Measurements from ENCODE around the gene MX2.

DNA sequence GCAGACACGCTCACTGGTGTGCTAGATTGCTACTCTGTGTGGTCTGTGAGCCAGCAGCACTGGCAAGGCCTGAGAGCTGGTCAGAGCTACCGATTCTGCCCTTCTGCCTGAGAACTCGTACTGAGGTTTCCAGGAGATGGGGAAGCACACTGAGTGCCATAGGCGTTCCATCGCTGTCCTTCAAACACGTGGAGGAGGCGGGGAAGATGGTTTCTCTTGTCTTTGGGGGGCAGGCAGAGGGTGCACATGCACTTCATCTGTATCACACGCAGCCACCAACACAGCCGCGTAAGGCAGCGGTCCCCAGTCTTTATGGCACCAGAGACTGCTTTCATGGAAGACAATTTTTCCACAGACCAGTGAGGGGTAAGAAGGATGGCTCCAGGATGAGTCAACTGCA is 40.4 kb downstream of the MX2 start:
- TF ChIP-seq, protein P1, sequence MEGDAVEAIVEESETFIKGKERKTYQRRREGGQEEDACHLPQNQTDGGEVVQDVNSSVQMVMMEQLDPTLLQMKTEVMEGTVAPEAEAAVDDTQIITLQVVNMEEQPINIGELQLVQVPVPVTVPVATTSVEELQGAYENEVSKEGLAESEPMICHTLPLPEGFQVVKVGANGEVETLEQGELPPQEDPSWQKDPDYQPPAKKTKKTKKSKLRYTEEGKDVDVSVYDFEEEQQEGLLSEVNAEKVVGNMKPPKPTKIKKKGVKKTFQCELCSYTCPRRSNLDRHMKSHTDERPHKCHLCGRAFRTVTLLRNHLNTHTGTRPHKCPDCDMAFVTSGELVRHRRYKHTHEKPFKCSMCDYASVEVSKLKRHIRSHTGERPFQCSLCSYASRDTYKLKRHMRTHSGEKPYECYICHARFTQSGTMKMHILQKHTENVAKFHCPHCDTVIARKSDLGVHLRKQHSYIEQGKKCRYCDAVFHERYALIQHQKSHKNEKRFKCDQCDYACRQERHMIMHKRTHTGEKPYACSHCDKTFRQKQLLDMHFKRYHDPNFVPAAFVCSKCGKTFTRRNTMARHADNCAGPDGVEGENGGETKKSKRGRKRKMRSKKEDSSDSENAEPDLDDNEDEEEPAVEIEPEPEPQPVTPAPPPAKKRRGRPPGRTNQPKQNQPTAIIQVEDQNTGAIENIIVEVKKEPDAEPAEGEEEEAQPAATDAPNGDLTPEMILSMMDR (IDR thresholded peaks at IDR 0.05), result no peak
- TF ChIP-seq POLR2A (IDR thresholded peaks at IDR 0.05), result no peak
